ENCODE measurements around the gene FHDC1.

DNA sequence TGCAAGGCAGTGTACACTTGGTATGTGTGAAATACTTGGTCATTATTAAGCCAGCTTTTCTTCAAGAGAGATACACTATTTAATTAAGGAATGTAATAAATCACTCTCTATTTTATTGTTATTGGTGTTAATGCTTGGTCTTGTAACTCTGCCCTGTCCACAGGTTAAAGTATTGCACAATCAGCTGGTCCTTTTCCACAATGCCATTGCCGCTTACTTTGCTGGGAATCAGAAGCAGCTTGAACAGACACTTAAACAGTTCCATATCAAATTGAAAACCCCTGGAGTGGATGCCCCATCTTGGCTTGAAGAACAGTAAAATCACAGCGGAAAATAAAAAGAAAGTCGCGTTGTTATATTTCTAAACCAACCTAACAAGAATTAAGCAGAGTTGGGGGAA lies 26.2 kb upstream of the FHDC1 start:
- TF ChIP-seq SIN3A (IDR thresholded peaks at IDR 0.05; ENCODE audit: borderline replicate concordance, insufficient read depth, low read depth, low read length) = no peak
- TF ChIP-seq, protein P1, sequence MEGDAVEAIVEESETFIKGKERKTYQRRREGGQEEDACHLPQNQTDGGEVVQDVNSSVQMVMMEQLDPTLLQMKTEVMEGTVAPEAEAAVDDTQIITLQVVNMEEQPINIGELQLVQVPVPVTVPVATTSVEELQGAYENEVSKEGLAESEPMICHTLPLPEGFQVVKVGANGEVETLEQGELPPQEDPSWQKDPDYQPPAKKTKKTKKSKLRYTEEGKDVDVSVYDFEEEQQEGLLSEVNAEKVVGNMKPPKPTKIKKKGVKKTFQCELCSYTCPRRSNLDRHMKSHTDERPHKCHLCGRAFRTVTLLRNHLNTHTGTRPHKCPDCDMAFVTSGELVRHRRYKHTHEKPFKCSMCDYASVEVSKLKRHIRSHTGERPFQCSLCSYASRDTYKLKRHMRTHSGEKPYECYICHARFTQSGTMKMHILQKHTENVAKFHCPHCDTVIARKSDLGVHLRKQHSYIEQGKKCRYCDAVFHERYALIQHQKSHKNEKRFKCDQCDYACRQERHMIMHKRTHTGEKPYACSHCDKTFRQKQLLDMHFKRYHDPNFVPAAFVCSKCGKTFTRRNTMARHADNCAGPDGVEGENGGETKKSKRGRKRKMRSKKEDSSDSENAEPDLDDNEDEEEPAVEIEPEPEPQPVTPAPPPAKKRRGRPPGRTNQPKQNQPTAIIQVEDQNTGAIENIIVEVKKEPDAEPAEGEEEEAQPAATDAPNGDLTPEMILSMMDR (IDR thresholded peaks at IDR 0.05) = no peak
- no peak for TF ChIP-seq POLR2AphosphoS5 (IDR thresholded peaks at IDR 0.05; ENCODE audit: low read depth, low read length)
